HG02571 (cell line): ENCODE measurements around the gene TRIM15.
"Not testable (repeated sequence)": the region's sequence is repeated elsewhere in the genome, so short reads cannot be mapped to it uniquely, and the experiment has no call there.

Source experiments
- ATAC-seq: cut with Tn5 transposase; IDR thresholded peaks from one replicate; pipeline ENCODE4 v1.9.1; 2021; ENCODE audit warnings: mild to moderate bottlenecking, moderate library complexity; ENCODE audit not compliant: unreplicated experiment

The TRIM15 gene

GRCh38 chr6:30163090-30163917 is at the start of gene TRIM15:
TRIM15 (plus strand) TSS chr6:30163546; CDS start chr6:30163685, 139 bp downstream.
- ATAC-seq = no peak

DNA sequence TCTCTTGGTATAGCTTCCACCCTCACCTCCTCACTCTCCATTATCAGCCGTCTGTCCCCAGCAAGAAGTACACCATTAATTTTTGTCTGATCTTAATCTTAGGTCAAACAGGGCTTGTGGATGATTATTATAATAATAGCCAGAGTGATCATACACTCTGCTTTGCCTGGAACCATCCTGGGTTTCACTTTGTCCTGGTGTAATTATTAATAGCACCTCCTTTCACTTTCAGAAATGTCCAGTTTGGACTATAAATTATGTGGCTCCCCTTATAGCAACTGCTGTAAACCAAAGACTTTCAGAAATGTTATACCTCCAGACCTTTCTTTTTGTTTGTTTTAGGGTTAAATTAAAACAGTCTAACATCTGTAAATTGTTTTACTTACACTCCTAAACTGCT is 49.5 kb upstream of the TRIM15 start:
- no peak for ATAC-seq

DNA sequence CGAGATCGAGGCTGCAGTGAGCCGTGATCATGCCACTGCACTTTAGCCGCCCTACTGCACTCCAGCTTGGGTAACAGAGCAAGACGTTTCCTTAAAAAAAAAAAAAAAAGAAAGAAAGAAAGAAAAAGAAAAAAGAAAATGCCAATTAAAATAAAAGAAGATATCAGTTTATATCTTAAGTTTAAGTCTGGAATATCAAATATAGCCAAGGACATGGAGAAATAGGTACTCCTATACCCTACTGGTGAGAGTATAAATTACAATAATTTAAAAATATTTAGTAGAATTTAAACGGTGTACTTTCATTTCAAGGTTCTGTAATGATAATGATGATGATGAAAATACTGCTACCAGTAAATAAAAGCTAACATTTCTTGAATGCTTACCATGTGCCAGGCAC is 46.6 kb upstream of the TRIM15 start:
- ATAC-seq = no peak

DNA sequence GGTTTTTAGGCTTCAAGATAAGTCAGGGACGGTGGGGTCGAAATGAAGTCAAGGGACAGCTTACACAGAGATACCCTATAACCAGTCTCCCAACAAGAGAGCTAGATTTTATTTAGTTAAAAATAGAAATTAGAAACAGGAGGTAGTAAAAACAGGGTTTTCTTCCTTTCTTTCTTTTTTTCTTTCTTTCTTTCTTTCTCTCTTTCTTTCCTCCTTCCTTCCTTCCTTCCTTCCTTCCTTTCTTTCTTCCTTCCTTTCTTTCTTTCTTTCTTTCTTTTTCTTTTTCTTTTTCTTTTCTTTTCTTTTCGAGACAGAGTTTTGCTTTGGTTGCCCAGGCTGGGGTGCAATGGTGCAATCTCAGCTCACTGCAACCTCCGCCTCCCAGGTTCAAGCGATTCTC is 44.7 kb upstream of the TRIM15 start:
- not testable (repeated sequence) for ATAC-seq

GRCh38 chr6:30121446-30122366 is 41.6 kb upstream of the TRIM15 start:
- ATAC-seq = no peak

- ATAC-seq = no peak
These were observed 40.8 kb upstream of the TRIM15 start for GRCh38 chr6:30122515-30122914.

DNA sequence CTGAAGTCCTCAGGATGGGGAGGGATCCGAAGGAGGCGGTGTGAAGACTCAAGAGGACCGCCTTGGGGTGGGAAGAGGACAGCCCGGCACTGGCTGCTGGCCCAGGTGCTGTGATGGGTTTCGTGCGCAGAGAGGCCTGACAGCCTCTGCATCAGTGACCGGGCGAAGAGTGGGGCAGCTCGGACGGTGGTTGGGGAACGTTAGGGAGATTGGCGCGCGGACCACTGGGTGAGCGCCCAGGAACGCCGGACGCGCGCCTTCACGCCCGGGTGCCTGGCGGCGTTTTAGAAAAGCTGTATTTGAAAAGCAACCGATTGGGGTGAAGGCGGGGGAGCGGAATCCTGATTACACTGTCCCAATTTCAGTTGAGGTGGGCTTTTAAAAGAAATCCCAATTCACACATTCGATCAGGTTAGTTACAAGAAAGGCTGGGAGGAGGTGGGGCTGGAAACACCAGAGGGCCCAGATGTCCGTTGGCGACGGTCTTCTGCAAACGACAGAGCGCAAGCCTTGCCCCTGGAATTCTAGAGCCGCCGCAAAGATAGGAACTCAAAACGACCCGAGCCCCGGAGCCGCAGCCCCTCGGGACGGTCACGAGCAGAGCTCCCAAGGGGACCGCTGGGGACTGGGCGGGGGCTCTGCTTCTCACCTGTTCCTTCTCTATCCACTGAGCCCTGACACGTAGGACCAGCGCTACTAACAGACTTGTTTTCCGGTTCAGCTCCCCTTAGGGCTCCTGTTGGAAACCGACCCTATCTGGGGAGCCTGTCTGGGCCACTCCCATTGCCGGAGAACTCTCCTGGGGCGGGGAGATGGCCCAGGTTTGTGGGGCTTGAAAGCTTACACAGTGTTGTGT is 35.9 kb upstream of the TRIM15 start:
- no peak for ATAC-seq

- no peak for ATAC-seq
These were observed 33.8 kb upstream of the TRIM15 start for GRCh38 chr6:30129265-30130178.

DNA sequence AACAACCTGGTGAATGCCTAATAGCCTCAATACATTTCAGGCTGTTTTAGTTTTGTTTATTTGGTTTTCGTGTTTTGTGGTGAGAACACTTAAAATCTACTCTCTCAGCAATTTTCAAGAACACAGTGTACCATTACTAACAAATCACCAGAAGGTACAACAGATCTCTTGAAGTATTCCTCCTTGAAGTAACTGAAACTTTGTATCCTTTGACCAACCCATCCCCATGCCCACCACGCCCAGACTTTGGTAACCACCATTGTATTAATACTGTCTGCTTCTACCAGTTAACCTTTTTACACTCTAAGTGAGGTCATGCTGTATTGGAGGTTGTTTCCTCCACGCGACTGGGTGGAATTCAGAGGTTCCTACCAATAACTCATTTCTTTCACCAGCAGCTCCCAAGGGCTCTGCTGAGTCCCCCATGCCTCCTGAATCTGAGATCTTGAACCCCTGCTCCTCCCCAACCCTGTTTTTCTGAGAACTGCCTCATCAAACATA is 33.1 kb upstream of the TRIM15 start:
- ATAC-seq = no peak

- no peak for ATAC-seq
These were observed 32.2 kb upstream of the TRIM15 start for GRCh38 chr6:30130887-30131862.

- no peak for ATAC-seq
These were observed 31.3 kb upstream of the TRIM15 start for GRCh38 chr6:30131947-30132497.

DNA sequence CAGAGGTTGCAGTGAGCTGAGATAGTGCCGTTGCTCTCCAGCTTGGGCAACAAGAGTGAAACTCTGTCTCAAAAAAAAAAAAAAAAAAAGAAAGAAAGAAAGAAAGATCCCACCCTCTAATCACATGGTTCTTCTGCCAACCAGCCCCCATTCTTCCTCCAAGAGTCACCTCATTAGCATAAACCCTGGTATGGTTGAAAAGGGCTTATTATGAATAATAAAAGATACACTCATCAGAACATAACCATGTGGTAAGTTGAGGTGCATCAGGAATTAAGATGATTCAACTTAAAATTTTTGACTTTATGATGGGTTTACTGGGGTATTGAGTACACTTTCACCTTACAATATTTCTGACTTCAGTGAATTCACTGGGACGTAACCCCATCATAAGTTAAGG is 28.2 kb upstream of the TRIM15 start:
- no peak for ATAC-seq

GRCh38 chr6:30135757-30136156 is 27.6 kb upstream of the TRIM15 start, which contains the start of gene TRIM40:
TRIM40 (plus strand) TSS chr6:30136140; CDS start chr6:30137037, 897 bp downstream.
- ATAC-seq = no peak

DNA sequence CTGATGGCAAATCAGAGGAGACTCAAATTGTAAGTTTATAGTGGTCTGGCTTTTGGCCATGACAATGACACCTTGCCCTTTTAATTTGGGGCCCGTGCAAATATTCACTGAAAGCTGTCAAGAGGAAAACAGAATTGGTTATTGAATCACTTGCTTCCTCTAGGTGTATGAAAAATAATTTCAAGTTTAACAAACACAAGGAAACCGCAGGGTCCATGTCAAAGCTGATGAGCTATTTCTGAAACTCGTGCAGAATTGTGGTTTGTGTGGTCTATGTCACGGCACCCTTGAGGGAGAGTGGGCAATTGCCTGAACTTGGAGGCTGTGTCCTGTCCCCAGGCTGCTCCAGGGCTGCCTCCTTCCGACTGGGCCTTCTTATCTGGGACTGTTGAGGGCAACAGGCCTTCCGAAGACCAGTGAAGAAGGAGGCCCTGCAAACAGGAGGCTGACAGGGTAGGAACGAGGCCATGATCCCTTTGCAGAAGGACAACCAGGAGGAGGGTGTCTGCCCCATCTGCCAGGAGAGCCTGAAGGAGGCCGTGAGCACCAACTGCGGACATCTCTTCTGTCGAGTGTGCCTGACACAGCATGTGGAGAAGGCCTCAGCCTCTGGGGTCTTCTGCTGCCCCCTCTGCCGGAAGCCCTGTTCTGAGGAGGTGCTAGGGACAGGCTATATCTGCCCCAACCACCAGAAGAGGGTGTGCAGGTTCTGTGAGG is 26.6 kb upstream of the TRIM15 start:
- ATAC-seq = no peak

DNA sequence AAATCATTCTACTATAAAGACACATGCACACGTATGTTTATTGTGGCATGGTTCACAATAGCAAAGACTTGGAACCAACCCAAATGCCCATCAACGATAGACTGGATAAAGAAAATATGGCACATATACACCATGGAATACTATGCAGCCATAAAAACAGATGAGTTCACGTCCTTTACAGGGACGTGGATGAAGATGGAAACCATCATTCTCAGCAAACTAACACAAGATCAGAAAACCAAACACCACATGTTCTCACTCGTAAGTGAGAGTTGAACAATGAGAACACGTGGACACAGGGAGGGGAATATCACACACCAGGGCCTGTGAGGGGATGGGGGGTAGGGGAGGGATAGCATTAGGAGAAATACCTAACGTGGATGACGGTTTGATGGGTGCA is 23.1 kb upstream of the TRIM15 start:
- ATAC-seq = not testable (repeated sequence)

DNA sequence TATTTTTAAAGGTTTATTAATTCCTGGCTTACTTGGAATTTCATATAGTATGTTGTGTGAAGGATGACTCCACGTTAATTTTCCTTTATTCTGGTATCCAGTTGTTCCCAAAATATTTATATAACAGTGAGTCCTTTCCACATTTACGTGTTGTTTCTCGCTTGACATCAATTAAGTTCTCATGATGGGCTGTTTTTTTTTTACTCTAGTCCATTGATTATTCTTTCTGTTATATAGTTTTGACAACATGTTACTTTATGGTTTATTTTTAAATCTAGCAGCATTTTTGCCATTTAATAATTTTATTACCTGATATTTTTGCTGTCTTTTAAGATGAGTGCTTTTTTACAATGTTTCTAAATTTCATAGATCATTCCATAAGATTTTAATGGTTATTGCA is 20.7 kb upstream of the TRIM15 start:
- ATAC-seq = no peak

- no peak for ATAC-seq
These were observed 19.6 kb upstream of the TRIM15 start for GRCh38 chr6:30143780-30144179.
